Forelimb muscle (tissue), 1 donor: ENCODE measurements around the gene NUDT4. TPM values are rescaled to one million over a fixed set of nuclear protein-coding genes. Genes with fewer than 3 reads are reported as not detected.
"Not testable (repeated sequence)": the region's sequence is repeated elsewhere in the genome, so short reads cannot be mapped to it uniquely, and the experiment has no call there.

Source experiments
- DNase-seq: peaks from one replicate; pipeline ENCODE4 v3.0.0-alpha.2; 2013; ENCODE audit warnings: low read depth
- polyA plus RNA-seq: library from polyadenylated mRNA; unstranded; fragments of 120-200 nt; gene quantifications from one replicate; pipeline ENCODE4 v1.2.1, GENCODE V29; 2013; ENCODE audit not compliant: insufficient read length

Gene NUDT4
- polyA plus RNA-seq, 1 donor = 74.8 TPM

- not testable (repeated sequence) for DNase-seq
These were observed 21.6 kb downstream of the NUDT4 start for GRCh38 chr12:93399183-93399863.

GRCh38 chr12:93402333-93403311 lies 24.9 kb downstream of the NUDT4 start:
- no peak for DNase-seq

GRCh38 chr12:93403988-93404803 lies 26.5 kb downstream of the NUDT4 start:
- DNase-seq = no peak

GRCh38 chr12:93404961-93405849 lies 27.5 kb downstream of the NUDT4 start:
- no peak for DNase-seq

GRCh38 chr12:93407054-93407962 lies 29.6 kb downstream of the NUDT4 start:
- no peak for DNase-seq

GRCh38 chr12:93407963-93408283 lies 30.2 kb downstream of the NUDT4 start:
- no peak for DNase-seq

GRCh38 chr12:93408813-93409212 lies 31.1 kb downstream of the NUDT4 start:
- no peak for DNase-seq

GRCh38 chr12:93409343-93410187 lies 31.8 kb downstream of the NUDT4 start:
- not testable (repeated sequence) for DNase-seq

- not testable (repeated sequence) for DNase-seq
These were observed 33.3 kb downstream of the NUDT4 start for GRCh38 chr12:93411060-93411459.

GRCh38 chr12:93412396-93412795 lies 34.7 kb downstream of the NUDT4 start:
- DNase-seq = not testable (repeated sequence)

- DNase-seq = no peak
These were observed 35.3 kb downstream of the NUDT4 start for GRCh38 chr12:93413064-93413463.

- DNase-seq = no peak
These were observed 38.2 kb downstream of the NUDT4 start for GRCh38 chr12:93415723-93416464.

- DNase-seq = no peak
These were observed 40.3 kb downstream of the NUDT4 start for GRCh38 chr12:93417967-93418480.

- no peak for DNase-seq
These were observed 41.8 kb downstream of the NUDT4 start for GRCh38 chr12:93419388-93420034.

GRCh38 chr12:93422050-93422449 lies 44.3 kb downstream of the NUDT4 start:
- DNase-seq = no peak

GRCh38 chr12:93425736-93426411 lies 48.1 kb downstream of the NUDT4 start:
- DNase-seq = no peak

- DNase-seq = no peak
These were observed 48.7 kb downstream of the NUDT4 start for GRCh38 chr12:93426412-93426805.
